GM18499 (cell line): ENCODE data around the gene CASQ2.

ENCODE experiments used
- ATAC-seq: cut with Tn5 transposase; IDR thresholded peaks from one replicate; pipeline ENCODE4 v1.9.1; 2021; ENCODE audit warnings: moderate number of reproducible peaks; ENCODE audit not compliant: insufficient read depth, unreplicated experiment

CASQ2 gene

DNA sequence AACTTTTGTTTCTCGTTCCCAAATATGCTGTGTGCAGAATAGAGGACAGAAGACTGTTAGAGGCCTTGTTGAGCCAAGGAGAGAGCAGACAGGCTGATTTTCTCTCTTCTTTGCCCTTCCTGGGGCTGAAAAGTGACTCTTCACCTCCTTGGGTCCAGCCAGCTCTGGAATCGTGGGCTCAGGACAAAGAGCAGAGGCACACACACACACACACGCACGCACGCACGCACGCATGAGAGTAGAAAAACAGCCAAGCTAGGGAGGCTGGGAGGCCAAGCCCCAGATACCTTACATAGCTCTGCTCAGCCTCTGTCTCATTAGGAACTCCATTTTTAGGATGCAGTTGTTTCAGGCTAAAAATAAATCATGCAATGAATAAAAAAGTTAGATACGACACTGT, at the start of gene CASQ2:
Gene CASQ2 (minus strand): TSS at position 166 of the 400 bp plus-strand sequence. CDS start 173 bp downstream, outside the sequence.
- ATAC-seq, result no peak

DNA sequence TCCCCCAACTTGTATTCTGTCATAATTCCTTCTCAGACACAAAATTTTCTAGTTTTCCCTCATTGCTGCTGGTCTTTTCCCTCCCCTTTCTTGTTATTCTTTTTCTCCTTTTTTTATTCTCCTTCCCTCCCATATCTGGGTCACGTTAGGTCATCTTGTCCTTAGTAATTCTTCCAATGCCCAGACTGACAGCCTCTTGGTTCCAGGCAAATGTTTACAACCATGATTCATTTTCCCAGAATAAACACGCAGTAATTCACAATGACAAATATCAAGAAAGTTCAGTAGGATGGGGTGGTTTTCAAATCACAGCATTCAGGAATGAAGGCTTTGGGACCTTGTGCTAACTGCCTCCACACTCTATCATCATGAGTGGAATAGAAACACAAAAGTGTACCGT, 47.2 kb upstream of the CASQ2 start:
- no peak for ATAC-seq

DNA sequence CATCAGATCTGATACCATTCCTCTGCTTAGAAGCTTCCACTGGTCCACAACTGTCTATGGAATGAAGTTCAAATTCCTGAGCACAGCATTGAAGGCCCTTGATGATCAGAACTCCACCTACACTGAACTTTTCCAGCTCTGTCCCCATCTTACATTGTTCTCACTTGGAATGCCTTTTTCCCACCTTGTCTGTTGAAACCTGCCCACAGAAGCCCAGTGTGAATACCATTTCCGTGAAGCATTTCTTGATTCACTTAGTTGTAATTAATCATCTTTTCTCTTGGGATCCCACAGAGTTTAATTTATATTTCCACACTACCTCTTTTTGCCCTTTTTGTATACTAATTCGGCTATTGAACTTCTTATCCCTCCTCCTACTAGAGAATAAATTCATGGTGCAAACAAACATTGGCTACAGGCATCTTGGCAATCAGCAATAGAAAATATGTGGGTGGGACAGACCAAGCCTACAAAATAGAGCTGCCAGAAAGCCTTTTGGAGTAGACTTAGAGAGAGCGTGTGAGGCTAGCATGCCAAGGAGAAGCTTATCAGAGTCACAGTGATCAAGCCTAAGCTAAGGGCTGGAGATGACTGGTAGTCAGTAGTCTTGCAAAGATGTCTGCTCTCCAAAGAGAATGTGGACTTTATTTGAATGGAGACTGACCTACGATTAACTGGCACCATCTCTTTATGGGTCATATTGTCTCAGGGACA, 46.3 kb upstream of the CASQ2 start:
- ATAC-seq, result no peak

DNA sequence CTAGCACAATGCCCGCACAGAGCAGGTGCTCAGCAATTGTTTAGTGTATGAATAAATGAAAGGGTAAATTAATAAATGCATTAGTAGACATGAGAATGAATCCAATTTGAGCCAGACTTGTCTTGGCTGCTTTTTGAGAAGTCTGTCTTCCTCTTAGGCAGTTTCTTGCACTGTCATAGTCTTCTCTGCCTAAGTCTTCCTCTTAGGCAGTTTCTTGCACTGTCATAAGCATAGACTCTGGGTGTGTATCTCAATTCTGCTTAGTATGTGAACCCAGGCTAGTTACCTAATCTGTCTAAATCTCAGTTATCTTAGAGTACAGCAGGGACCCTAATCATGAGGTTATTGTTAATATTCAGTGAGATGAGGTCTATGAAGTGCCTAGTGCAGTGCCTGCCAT, 45.2 kb upstream of the CASQ2 start:
- no peak for ATAC-seq

DNA sequence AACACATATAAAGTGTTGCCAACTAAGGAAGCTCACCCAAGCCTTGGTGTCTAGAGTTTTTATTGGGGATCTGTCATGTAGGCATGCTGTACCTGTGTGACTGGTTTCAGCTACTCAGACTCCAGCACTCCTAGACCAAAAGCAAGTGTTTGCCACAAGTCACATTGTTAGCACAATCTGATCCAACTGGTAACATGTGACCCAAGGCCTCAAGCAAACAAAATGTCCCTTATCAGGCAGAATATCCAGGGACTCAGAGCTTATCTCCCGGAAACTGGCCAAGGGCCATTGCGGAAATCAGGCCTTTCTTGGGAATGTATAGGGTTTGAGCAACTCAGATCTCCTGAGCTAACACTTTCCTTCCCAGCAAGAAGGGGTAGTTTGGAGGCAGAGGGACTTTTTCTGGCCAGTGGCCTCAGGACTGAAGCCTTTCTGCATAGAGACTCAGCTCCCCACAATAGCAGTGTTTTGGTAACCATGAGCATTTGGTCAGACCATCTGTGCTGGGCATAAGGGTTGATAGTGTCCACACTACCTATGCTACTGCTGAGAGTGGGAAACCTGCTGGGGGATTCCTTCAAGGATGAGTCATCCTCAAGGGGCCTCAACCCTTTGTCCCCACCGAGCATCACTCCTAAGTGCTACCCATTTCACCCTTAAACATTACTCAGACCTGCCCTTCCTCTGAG, 42.8 kb upstream of the CASQ2 start:
- ATAC-seq, result no peak

DNA sequence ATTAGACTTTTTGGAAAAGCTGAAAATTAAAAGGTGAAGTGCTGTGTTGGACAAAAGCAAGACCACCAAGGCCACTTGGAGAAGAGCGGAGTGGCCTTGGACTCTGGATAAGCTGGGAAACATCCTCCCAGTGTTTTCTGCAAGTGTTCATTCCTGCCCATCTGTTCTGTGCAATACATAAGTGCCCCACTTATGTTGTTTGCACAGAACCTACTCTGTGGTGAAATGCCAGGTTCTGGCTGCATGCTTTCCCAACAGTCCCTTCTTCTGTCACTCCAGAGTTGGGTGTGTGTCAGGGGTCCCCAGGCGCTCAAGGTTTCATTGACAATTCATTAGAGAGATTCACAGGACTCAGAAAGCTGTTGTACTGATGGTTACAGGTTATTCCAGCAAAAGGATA, 42.1 kb upstream of the CASQ2 start:
- ATAC-seq, result no peak

DNA sequence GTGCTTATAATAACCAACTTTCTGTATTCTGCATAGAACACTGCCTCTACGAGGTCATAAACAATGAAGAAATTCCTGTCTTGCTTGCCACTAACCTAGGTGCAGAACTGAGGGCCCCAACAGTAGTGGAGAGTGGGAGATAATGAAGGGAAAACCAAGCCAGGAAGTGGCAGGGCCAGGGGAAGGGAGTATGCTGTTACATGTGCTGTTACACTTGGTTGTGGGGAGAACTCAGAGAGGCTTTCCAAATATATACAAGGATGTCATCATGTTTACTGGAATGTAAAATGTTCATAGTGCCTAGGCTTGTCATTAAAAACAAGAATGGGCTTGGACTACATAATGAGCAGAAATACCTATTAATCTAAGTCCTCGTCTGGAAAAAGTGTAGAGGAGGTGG, 41.3 kb upstream of the CASQ2 start:
- no peak for ATAC-seq

DNA sequence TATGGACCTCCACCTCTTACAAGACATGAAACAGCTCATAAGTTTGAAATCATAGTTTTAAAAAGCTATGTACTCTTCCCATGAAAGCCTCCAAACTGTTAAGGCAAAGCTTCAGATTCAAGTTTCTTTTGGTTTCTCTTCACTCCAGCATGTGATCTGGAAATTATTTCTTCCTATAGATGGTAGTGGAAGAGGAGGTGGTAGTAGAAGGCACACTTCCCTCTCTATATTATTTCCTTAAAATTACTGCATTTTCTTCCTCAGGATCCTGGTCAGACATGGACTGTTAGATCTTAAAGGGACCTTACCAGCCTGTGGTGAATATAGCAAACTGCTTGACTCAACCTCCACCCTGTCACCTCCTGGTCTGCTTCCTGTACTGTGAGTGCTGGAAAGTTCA, 40.6 kb upstream of the CASQ2 start:
- no peak for ATAC-seq

DNA sequence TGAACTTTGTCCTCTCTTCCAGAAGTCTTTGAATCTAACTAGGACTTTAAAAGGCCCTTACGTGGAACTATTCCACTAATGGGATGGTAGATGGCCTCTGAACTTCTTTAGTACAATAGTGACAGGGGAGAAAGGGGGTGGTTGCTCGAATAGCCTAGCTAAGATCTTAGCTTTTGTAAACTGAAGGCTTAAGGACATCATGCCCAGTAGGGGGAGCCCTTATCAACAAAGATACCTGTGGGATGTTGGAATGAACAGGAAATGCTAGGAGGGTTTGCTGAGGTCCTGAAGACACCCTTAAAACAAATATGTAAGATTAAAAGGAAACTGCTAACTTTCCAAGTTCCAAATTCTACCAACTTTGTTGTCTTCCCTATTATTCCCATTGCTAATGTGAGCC, 39.2 kb upstream of the CASQ2 start:
- ATAC-seq, result no peak

DNA sequence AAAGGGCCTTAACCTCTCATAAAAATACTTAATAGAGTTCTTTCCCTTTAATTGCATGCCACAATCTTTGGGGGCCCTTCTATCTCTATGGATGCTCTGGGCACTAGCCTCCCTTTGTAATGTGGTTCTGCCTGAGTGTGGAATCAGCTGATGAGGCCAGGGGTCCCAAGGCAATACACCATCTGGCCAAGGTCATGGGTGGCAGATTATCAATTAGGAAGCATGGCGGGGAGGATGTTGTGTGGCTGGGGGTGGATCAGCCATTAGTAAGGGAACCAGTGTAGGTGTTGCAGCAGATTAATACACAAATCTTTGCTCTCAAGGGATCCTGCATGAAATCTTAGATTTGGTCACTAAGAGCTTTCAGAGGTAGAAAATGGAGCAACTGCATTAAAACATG, 37.1 kb upstream of the CASQ2 start:
- no peak for ATAC-seq

DNA sequence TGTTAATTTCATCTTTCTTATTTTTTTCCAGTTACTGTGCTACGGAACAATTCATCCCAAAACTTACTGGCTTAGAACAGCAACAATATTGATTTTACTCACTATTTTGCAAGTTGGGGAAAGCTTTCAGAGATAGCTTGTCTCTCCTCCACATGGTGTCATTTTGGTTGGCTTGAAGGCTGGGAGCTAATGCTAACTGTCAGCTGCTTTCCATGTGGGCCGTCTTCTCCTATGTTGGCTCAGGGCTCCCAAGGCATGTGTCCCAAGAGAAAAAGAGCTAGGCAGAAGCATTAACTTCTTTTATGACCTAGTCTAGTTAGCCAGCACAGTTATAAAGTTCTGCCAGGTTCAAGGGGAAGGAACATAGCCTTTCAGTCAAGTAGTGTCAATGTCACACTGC, 33.9 kb upstream of the CASQ2 start:
- no peak for ATAC-seq

DNA sequence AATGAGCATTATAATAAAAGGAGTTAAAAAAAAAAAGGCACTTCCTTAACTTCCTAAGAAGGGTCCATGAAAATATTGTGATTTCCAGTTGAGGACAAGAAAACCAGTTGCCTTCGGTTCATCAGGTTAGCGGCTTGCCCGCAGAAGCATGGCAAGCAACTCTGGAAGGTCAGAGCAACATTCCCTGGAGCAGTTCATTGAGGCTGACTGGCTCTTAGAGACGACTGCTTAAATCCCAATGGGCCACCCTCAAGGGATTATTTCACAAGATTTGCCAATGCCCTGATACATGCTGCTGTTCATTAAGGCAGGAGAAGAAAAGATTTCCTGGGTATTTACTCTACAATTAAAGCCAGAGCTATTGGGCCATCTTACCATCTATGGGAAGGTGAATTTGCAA, 29.0 kb upstream of the CASQ2 start:
- no peak for ATAC-seq

DNA sequence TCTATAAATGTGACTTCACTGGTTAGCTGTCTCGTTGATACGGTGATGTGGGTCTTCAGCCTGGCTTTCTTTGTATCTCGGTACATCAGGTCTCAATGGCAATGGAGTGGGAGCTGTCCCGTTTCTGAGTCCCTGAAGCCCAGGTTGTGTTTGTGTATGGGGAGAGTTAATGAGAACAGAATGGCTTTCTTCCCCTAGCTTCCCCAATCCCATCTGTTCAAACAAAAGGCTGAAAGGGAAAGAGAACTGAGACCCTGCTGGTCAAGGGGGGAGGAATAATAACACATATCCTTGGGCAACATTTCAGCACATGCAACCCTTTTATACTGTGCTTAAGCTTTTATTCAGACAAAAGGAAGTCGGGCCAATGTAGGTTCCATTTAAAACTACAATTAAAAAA, 28.4 kb upstream of the CASQ2 start:
- ATAC-seq, result no peak

DNA sequence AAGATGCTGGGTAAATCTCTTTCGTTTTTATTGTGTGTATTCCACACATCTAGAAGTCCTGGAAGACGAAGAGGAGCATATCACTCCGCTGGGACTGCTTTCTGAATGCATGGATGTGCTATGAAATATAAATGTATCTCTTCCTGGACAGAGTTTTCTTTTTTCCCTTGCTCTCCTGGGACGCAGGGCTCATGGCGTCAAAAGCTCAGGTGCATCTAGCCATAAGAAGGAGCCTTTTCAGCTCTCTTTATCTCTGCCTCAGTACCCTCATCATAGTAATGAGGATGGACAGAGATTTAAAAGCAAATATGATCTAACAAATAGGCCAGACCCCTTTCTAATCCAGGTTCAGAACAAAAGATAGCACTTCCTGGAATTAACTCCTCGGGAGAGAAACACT, 27.5 kb upstream of the CASQ2 start:
- ATAC-seq, result no peak

DNA sequence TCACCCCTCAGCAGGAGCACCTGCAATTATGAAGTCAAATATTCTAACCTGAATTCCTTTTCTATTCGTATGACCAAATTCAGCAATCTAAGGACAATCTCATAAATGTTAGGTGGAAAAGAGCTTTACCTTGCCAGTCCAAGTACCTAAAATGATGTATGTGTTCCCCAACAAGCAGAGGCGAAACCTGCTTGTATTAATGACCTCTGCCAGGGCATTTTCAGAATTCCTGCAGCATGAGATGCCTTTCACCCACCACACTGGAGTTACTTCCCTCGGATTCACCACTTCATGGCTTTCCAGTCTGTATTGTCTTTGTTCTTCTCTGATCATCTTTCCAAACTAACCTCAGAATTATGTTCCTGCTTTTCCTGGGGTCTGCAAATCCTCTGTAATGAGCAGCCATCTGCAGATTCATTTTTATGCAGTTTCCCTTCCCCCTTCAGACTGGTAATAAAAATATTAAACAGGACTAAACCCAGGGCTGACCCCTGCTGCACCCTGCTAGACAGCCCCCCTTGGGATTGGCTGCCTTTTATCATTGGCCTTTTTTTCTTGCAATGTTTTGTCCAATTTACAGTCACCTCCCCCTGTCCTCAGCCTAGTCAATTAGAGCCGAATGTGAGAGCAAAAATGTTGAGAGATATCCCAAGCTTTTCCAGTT, 26.6 kb upstream of the CASQ2 start:
- no peak for ATAC-seq

DNA sequence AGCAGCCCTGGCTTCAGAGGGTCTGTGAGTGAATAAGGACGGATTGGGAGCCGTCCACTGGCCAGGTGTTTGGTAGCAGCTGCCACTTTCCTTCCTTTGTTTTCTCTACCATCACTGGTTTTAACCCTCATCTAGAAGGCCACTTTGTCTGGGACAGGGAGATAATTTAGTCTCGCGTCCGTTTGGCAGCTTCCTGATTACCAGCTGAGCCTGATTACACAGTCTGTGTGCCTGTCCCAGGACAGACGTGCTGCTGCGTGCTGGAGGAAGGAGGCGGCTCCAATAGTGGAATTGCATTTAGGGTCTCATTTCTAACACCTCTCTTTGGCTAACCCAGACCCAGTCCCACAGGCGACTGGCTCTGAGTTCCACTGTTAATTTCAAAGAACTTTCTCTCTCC, 24.6 kb upstream of the CASQ2 start:
- no peak for ATAC-seq

DNA sequence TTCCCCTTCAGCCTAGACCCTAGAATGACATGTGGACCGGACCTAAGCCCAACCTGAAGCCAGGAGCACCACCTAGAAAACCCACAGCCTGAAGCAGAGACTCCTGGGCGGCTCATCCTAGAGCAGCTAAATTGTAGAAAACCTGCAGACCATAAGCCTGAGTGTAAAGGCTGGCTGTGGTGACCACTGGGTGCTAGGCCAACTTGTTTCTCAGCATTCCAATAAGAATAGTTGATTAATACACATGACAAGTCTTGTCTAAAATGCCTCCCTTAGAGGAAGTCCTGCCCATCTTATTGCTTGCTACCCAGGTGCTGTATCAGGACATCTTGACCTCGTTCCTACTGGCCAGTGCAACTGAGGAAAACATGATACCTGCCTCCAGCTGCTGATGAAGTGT, 23.3 kb upstream of the CASQ2 start:
- ATAC-seq, result no peak

DNA sequence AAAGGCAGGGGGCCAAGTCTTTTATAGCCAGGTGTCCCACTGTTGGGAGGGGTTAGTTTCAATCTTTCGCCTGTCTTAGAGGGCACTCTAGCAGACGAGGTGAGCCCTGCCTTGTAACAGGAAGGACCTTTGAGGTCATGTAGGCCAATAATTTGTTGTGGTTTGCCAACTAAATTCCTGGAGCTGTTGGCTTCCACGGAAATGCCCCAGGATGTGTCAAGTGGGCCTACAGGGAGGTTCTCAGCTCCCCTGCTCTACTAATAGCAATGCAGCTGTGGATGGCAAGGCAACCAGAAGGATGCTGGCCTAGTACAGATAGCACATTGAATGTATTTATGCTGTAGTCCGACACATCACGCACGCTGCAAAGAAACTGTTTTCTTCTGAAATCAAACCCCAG, 22.3 kb upstream of the CASQ2 start:
- ATAC-seq, result no peak

DNA sequence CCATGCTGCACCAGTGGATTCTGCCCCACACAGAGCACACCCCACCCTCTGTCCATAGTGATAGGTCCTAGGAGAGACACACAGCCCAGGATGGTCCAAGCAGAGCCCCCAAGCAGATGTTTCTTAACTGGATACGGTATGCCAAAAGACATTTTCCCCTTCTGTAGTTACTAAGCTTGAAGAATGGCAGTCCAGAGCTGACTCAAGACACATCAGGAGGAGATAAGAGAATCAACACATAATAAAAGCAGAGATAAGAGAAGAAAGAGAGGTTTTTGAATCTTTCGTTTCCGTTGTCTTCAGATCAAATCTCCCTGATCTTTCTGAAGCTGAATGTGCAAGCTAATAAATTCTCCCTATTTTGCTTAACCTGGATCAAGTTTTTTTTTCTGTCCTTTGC, 21.8 kb upstream of the CASQ2 start:
- ATAC-seq, result no peak

DNA sequence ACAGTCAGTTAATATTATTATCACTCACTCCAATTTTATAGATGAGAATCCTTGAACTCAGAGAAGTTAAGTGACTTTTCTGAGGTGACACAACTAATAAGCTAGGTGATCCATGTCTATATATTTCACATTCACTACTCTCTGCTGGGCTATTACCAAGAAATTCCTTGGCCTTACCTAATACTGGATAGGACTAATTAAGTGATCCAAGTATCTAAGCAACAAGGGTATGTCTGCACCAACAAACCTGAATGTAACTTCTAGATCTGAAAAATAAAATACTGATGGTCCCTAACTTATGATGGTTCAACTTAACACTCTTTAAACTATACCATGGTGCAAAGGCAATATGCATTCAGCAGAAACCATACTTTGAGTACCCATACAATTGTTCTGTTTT, 14.8 kb upstream of the CASQ2 start:
- no peak for ATAC-seq

DNA sequence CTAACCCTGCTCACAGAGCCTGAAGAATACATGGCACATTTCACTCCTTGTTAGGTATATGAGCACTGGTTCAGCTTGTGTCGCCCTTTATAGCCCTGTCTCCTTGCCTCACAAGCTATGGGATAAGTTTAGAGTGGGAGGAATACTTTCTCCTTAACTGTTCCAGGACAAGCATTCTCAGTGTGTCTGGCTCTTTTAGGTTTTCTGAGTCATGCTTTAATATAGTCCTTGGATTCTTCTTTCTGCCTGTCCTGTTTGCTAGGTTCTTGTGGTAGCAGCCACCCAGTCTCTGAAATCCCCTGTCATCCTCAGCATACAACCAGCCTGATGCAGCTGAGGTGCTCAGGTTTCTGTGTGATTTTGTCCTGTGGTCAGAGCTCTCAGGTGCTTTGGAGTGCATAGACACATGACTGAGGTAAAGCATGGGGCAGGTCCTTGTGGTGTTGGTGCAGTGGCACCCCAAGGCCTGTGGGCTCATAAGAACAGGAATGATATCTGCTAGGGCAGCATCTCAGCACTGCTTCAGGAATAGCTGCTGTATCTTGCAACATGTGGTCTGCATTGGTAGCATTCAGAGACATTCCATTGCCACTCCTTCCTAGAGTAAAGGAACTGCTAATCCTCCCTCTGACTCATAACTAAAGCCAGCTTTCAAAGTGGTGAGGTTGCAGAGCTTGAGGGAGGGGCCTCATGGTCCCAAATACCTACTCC, 14.2 kb upstream of the CASQ2 start:
- no peak for ATAC-seq
